Lower leg skin (tissue), 3 donors: ENCODE results near the gene CCDC116.

Experiments
- POLR2A ChIP-seq, 2 donors: fragments of 450-650 bp; IDR thresholded peaks; one replicate each; pipeline ENCODE4 v1.6.1; 2016 to 2017; ENCODE audit warnings: antibody characterized with exemption in 2 of 2, mild to moderate bottlenecking in 1 of 2, moderate library complexity in 1 of 2
- TF ChIP-seq, protein P1 (sequence below), 3 donors: fragments of 450-650 bp; IDR thresholded peaks; one replicate each; pipeline ENCODE4 v1.5.1; 2016; ENCODE audit warnings: antibody characterized with exemption in 3 of 3, mild to moderate bottlenecking in 3 of 3, moderate library complexity in 2 of 3

DNA sequence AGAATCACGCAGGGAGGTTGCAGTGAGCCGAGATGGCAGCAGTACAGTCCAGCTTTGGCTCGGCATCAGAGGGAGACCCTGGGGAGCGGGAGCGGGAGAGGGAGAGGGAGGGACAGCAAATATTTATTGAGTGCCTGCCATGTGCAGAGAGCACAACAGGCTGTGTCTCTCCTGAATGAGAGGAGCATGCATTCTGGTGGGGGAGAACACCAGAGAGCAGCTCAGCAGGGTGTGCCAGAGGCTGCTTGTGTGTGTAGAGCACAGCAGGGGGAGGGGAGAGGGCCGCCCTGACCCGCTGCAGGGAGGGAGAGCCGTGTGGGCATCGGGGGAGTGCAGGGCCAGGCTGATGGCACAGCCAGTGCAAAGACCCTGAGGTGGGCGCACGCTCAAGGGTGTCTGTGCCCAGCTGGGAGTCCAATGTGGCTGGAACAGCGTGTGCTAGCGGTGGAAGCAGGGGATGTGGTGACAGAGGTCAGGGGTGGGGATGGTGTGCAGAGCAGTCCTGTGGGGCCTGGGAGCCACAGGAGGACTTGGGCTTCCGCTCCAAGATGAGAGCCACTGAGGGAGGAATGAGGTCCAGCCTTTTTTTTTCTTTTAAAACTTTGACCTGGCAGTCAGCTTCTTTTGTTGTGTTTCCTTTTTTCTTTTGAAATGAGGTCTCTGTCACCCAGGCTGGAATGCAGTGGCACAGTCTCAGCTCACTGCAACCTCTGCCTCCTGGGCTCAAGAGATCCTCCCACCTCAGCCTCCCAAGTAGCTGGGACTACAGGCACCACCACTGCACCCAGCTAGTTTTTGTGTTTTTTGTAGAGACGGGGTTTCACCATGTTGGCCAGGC, 45.3 kb downstream of the CCDC116 start:
- TF ChIP-seq, protein P1, sequence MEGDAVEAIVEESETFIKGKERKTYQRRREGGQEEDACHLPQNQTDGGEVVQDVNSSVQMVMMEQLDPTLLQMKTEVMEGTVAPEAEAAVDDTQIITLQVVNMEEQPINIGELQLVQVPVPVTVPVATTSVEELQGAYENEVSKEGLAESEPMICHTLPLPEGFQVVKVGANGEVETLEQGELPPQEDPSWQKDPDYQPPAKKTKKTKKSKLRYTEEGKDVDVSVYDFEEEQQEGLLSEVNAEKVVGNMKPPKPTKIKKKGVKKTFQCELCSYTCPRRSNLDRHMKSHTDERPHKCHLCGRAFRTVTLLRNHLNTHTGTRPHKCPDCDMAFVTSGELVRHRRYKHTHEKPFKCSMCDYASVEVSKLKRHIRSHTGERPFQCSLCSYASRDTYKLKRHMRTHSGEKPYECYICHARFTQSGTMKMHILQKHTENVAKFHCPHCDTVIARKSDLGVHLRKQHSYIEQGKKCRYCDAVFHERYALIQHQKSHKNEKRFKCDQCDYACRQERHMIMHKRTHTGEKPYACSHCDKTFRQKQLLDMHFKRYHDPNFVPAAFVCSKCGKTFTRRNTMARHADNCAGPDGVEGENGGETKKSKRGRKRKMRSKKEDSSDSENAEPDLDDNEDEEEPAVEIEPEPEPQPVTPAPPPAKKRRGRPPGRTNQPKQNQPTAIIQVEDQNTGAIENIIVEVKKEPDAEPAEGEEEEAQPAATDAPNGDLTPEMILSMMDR (IDR thresholded peaks at IDR 0.05): no peak
- TF ChIP-seq POLR2A (IDR thresholded peaks at IDR 0.05): no peak
